H1 (cell line): ENCODE results near the gene PCTP. TPM values are rescaled to one million over a fixed set of nuclear protein-coding genes. Genes with fewer than 3 reads are reported as not detected.

Experiments used
- CTCF ChIA-PET: fragments of 300-600 bp; sonication (Branson Sonifier 250); formaldehyde crosslinking; loops from one replicate; lab custom pipeline; 2021; ENCODE audit not compliant: partially characterized antibody; lab: Charles Lee
- POLR2A ChIA-PET: fragments of 300-600 bp; sonication (Branson Sonifier 250); formaldehyde crosslinking; loops from one replicate; lab custom pipeline; 2021; ENCODE audit warnings: inconsistent platforms; ENCODE audit not compliant: partially characterized antibody; lab: Charles Lee
- DNase-seq, 2 experiments: peaks; one replicate each; pipeline versions ENCODE4 v3.0.0 to v3.0.0-alpha.2; 2010 to 2022; ENCODE audit warnings: low spot score in 2 of 2, low read depth in 1 of 2, mixed read lengths in 1 of 2
- FAIRE-seq: peaks from 2 replicates; lab custom pipeline; 2011; peaks lifted over from hg19 to GRCh38; lab: Jason Lieb, UNC
- H2AFZ ChIP-seq: 2 replicates; pipeline ENCODE4 v1.8.1; 2012; ENCODE audit warnings: low read length, inconsistent platforms
- H2AK5ac ChIP-seq: 2 replicates; pipeline ENCODE4 v1.6.1; 2013; ENCODE audit warnings: low read depth, low read length
- H2BK120ac ChIP-seq: replicated peaks from 2 replicates; pipeline ENCODE3; 2013; ENCODE audit warnings: low read depth, low read length, inconsistent platforms
- H2BK12ac ChIP-seq: 2 replicates; pipeline ENCODE4 v1.6.1; 2013; ENCODE audit warnings: low read depth, low read length
- H2BK15ac ChIP-seq: 2 replicates; pipeline ENCODE4 v1.6.1; 2013; ENCODE audit warnings: low read length
- H2BK20ac ChIP-seq: 2 replicates; pipeline ENCODE4 v1.6.1; 2013; ENCODE audit warnings: low read length
- H2BK5ac ChIP-seq: 2 replicates; pipeline ENCODE4 v1.6.1; 2013; ENCODE audit warnings: low read depth, low read length
- H3K14ac ChIP-seq: 2 replicates; pipeline ENCODE4 v1.6.1; 2013; ENCODE audit warnings: inconsistent platforms; ENCODE audit not compliant: insufficient read length
- H3K18ac ChIP-seq: 2 replicates; pipeline ENCODE4 v1.6.1; 2013; ENCODE audit warnings: low read length; ENCODE audit errors: extremely low read depth
- H3K23ac ChIP-seq: 2 replicates; pipeline ENCODE4 v1.6.1; 2013; ENCODE audit warnings: inconsistent platforms; ENCODE audit not compliant: insufficient read length
- H3K23me2 ChIP-seq: 2 replicates; pipeline ENCODE4 v1.6.1; 2013; ENCODE audit warnings: low read depth, low read length
- H3K27ac ChIP-seq: 2 replicates; pipeline ENCODE4 v1.6.1; 2011; ENCODE audit warnings: low read depth, low read length, inconsistent platforms
- H3K27me3 ChIP-seq, 4 experiments: replicated peaks in 1 of 4; 1 replicate in 1 of 4; 2 replicates in 3 of 4; pipeline versions ENCODE4 v1.6.1 to v1.8.1; 2011 to 2013; ENCODE audit warnings: low read length in 3 of 4, mild to moderate bottlenecking in 3 of 4, inconsistent platforms in 2 of 4, mixed read lengths in 2 of 4, moderate library complexity in 1 of 4; ENCODE audit not compliant: control insufficient read depth in 3 of 4, insufficient read depth in 3 of 4; ENCODE audit errors: extremely low read depth in 1 of 4
- H3K36me3 ChIP-seq, 4 experiments: 2 replicates each; pipeline versions ENCODE4 v1.6.1 to v1.8.1; 2011 to 2013; ENCODE audit warnings: mild to moderate bottlenecking in 4 of 4, low read length in 3 of 4, moderate library complexity in 2 of 4, control low read depth in 1 of 4, inconsistent platforms in 1 of 4; ENCODE audit not compliant: insufficient read depth in 4 of 4, control insufficient read depth in 2 of 4
- H3K4ac ChIP-seq: replicated peaks from 2 replicates; pipeline ENCODE3; 2013; ENCODE audit warnings: low read length, low read depth, mixed read lengths, inconsistent platforms; ENCODE audit not compliant: insufficient read length
- H3K4me1 ChIP-seq, 4 experiments: replicated peaks in 1 of 4; 1 replicate in 1 of 4; 2 replicates in 3 of 4; pipeline versions ENCODE4 v1.6.1 to v1.8.1; 2011 to 2013; ENCODE audit warnings: low read length in 3 of 4, inconsistent platforms in 2 of 4, mixed read lengths in 1 of 4; ENCODE audit not compliant: insufficient read depth in 4 of 4, control insufficient read depth in 3 of 4
- H3K4me2 ChIP-seq, 2 experiments: 2 replicates each; pipeline versions ENCODE4 v1.6.1 to v1.8.1; 2011 to 2013; ENCODE audit warnings: low read depth in 2 of 2, low read length in 2 of 2, control low read depth in 1 of 2, inconsistent platforms in 1 of 2, mild to moderate bottlenecking in 1 of 2; ENCODE audit not compliant: insufficient read depth in 1 of 2
- H3K4me3 ChIP-seq, 4 experiments: fragments of 200-600, 300-600 bp in 1 of 4; sonication (generic), shearing (Covaris generic), sonication (Bioruptor Twin) in 1 of 4; 2 replicates each; pipeline versions ENCODE4 v1.5.1 to v1.8.1; 2011 to 2016; ENCODE audit warnings: low read length in 4 of 4, low read depth in 3 of 4, control low read depth in 2 of 4, inconsistent platforms in 2 of 4, mild to moderate bottlenecking in 2 of 4, mixed read lengths in 1 of 4, moderate library complexity in 1 of 4; ENCODE audit not compliant: insufficient read depth in 2 of 4; ENCODE audit errors: extremely low read depth in 1 of 4
- H3K56ac ChIP-seq: replicated peaks from 2 replicates; pipeline ENCODE3; 2013; ENCODE audit warnings: low read depth, mild to moderate bottlenecking, mixed read lengths, low read length, inconsistent platforms; ENCODE audit not compliant: insufficient read length
- H3K79me1 ChIP-seq: 2 replicates; pipeline ENCODE4 v1.6.1; 2013; ENCODE audit warnings: low read depth, low read length, control low read depth
- H3K79me2 ChIP-seq, 2 experiments: 2 replicates each; pipeline versions ENCODE4 v1.6.1 to v1.8.1; 2012 to 2013; ENCODE audit warnings: low read length in 2 of 2, mild to moderate bottlenecking in 2 of 2, inconsistent platforms in 1 of 2; ENCODE audit not compliant: insufficient read depth in 2 of 2, control insufficient read depth in 1 of 2
- H3K9ac ChIP-seq, 4 experiments: replicated peaks in 1 of 4; 1 replicate in 1 of 4; 2 replicates in 3 of 4; pipeline versions ENCODE4 v1.6.1 to v1.8.1; 2011 to 2013; ENCODE audit warnings: low read depth in 3 of 4, low read length in 3 of 4, control low read depth in 2 of 4, mild to moderate bottlenecking in 2 of 4, moderate library complexity in 2 of 4, inconsistent platforms in 1 of 4; ENCODE audit errors: extremely low read depth in 1 of 4
- H3K9me3 ChIP-seq, 2 experiments: 2 replicates each; pipeline versions ENCODE4 v1.6.1 to v1.8.1; 2012 to 2013; ENCODE audit warnings: mild to moderate bottlenecking in 2 of 2, moderate library complexity in 2 of 2, control low read depth in 1 of 2, inconsistent platforms in 1 of 2, low read depth in 1 of 2, low read length in 1 of 2, mixed read lengths in 1 of 2; ENCODE audit not compliant: insufficient read depth in 2 of 2
- H4K20me1 ChIP-seq, 2 experiments: replicated peaks in 1 of 2; 2 replicates each; pipeline versions ENCODE3 to v1.8.1; 2011 to 2013; ENCODE audit warnings: inconsistent platforms in 2 of 2, low read length in 2 of 2, mild to moderate bottlenecking in 1 of 2; ENCODE audit not compliant: insufficient read depth in 2 of 2, control insufficient read depth in 1 of 2
- H4K5ac ChIP-seq: 2 replicates; pipeline ENCODE4 v1.6.1; 2013; ENCODE audit warnings: low read length, low read depth, mixed read lengths, inconsistent platforms; ENCODE audit not compliant: insufficient read length
- H4K8ac ChIP-seq: 2 replicates; pipeline ENCODE4 v1.8.0; 2013; ENCODE audit warnings: mild to moderate bottlenecking, moderate library complexity, low read length, inconsistent platforms; ENCODE audit not compliant: insufficient read depth; ENCODE audit errors: extremely low read depth
- H4K91ac ChIP-seq: replicated peaks from 2 replicates; pipeline ENCODE3; 2013; ENCODE audit warnings: low read length, mixed read lengths, inconsistent platforms; ENCODE audit not compliant: insufficient read length
- BACH1 ChIP-seq: IDR thresholded peaks from 2 replicates; pipeline ENCODE4 v1.6.1; 2012; ENCODE audit warnings: low read length, improper control_type of control experiment
- BCL11A ChIP-seq, 2 experiments: IDR thresholded peaks; one replicate each; pipeline ENCODE4 v1.6.1; 2011; ENCODE audit warnings: low read depth in 2 of 2, low read length in 2 of 2, mild to moderate bottlenecking in 2 of 2
- BRCA1 ChIP-seq: IDR thresholded peaks from 2 replicates; pipeline ENCODE4 v1.6.1; 2012; ENCODE audit warnings: low read depth, low read length, improper control_type of control experiment
- JUND ChIP-seq: IDR thresholded peaks from 2 replicates; pipeline ENCODE4 v1.6.1; 2011; ENCODE audit warnings: mild to moderate bottlenecking, improper control_type of control experiment, low read length
- KDM4A ChIP-seq: IDR thresholded peaks from one replicate; pipeline ENCODE4 v1.7.1; 2012; ENCODE audit warnings: low read depth, mild to moderate bottlenecking, moderate library complexity, low read length, inconsistent platforms; ENCODE audit not compliant: severe bottlenecking
- NANOG ChIP-seq: IDR thresholded peaks from 2 replicates; pipeline ENCODE4 v1.6.1; 2011; ENCODE audit warnings: low read length, low read depth, mild to moderate bottlenecking, inconsistent platforms; ENCODE audit not compliant: insufficient read depth, poor library complexity, severe bottlenecking
- PHF8 ChIP-seq: fragments of 200-600 bp; sonication (generic); conservative IDR thresholded peaks from 2 replicates; pipeline ENCODE4 v1.7.1; 2012; ENCODE audit warnings: low read depth, mild to moderate bottlenecking, inconsistent platforms, low read length, moderate library complexity
- POLR2A ChIP-seq, 2 experiments: IDR thresholded peaks; 1 replicate in 1 of 2; 2 replicates in 1 of 2; pipeline ENCODE4 v1.6.1; 2011; ENCODE audit warnings: low read depth in 2 of 2, low read length in 2 of 2, mild to moderate bottlenecking in 2 of 2; ENCODE audit errors: control extremely low read depth in 1 of 2
- POU5F1 ChIP-seq: IDR thresholded peaks from 2 replicates; pipeline ENCODE4 v1.6.1; 2011; ENCODE audit warnings: low read depth, mild to moderate bottlenecking, low read length, moderate library complexity
- RXRA ChIP-seq: IDR thresholded peaks from 2 replicates; pipeline ENCODE4 v1.6.1; 2011; ENCODE audit warnings: low read depth, mild to moderate bottlenecking, low read length, moderate library complexity; ENCODE audit not compliant: insufficient read depth
- SIN3A ChIP-seq, 2 experiments: IDR thresholded peaks in 1 of 2; conservative IDR thresholded peaks in 1 of 2; 2 replicates each; pipeline ENCODE4 v1.6.1; 2011 to 2012; ENCODE audit warnings: low read length in 2 of 2, improper control_type of control experiment in 1 of 2, low read depth in 1 of 2, mild to moderate bottlenecking in 1 of 2
- TEAD4 ChIP-seq: IDR thresholded peaks from 2 replicates; pipeline ENCODE4 v1.6.1; 2012; ENCODE audit warnings: low read depth, low read length, inconsistent platforms, mixed read lengths
- WGBS, 2 experiments: shearing (Covaris generic) in 1 of 2; methylation state at CpG; one replicate each; pipeline versions ENCODE4 v1.1.6 to v1.1.7; 2013 to 2015; ENCODE audit warnings: low lambda C conversion rate in 2 of 2, mixed read lengths in 2 of 2, inconsistent platforms in 1 of 2, low coverage in 1 of 2, missing lambda C conversion rate in 1 of 2; ENCODE audit not compliant: insufficient replicate concordance in 2 of 2, insufficient coverage in 1 of 2, insufficient read length in 1 of 2; ENCODE audit errors: extremely low coverage in 1 of 2, missing lambda C conversion rate in 1 of 2; 5-methylcytosine and 5-hydroxymethylcytosine counted together
- polyA plus RNA-seq, 7 experiments: library from polyadenylated mRNA; depleted of rRNA in 3 of 7; stranded (reverse) in 5 of 7; unstranded in 2 of 7; fragments of >200 nt in 5 of 7; fragments of 200-250 nt in 2 of 7; gene quantifications; 1 replicate in 5 of 7; 2 replicates in 1 of 7; 4 replicates in 1 of 7; pipeline versions ENCODE4 v1.2.1 to v1.2.3, GENCODE V29; 2011 to 2013; ENCODE audit warnings: missing spikeins in 2 of 7, mixed read lengths in 2 of 7
- total RNA-seq: library from RNA; stranded (reverse); fragmentation: NEBNext Ultra II Directional; extraction: Animal tissue kit (Norgen Biotek cat#: 25700); gene quantifications from 2 replicates; pipeline ENCODE4 v1.2.1, GENCODE V29; 2021
- TF ChIP-seq, protein P1 (sequence below): IDR thresholded peaks from 2 replicates; pipeline ENCODE4 v1.6.1; 2012; ENCODE audit warnings: inconsistent platforms

Gene PCTP
- total and polyA plus RNA-seq, 2 of the 8 experiments (the other 6 are each of a cell fraction or from before 2014, with no cell fraction given): 14.1 to 14.6 TPM

DNA sequence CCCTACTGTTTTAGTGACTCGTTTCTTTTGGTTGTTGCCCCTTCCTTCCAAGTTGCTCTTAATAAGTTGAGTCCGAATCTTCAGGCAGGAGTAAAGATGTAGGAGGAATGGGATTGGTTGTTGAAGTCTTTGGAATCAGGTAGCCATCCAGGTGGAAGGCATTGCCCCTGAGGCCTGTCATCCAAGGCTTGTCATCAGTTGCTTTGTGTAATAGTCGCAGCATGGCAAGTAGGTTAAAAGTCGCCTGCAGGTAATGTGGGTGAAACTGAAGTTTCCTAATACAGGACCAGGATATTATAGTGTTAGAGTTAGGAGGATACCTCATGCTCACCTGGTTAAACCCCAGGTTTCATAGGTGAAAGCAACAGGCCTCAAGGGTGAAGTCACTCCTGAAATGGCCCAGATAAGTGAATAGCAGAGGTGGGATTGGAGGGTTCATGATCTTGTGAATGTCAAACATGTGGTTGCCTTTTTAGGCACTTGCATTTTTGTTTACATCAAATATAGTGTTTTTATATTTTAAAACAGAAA is 934 bp downstream of the PCTP start:
- FAIRE-seq (no peak), DNase-seq (no peak)
- Histone ChIP-seq H3K9me3 (no peaks in the 10 kb centered on the region), H2BK15ac (no peak overlapping the region), H3K79me2 (peaks cover 0 to 3% of the 10 kb centered on the region in 2 experiments; a peak in 1 of 4 replicates), H3K36me3 (no peaks in the 10 kb centered on the region), H3K23ac (no peak overlapping the region), H3K9ac (no peak overlapping the region), H3K4me1 (peaks cover 2 to 7% (median 3%) of the 10 kb centered on the region in 4 experiments; a peak in 2 of 7 replicates), H2BK20ac (no peak overlapping the region), H2BK12ac (no peak overlapping the region), H3K4ac (no peak overlapping the region), H3K4me3 (peak overlapping the region; percentile 75 to 85 (median 78)), H4K8ac (no peak overlapping the region), H3K18ac (no peak overlapping the region), H3K4me2 (peak overlapping the region; percentile 77 to 91), H2AK5ac (no peak overlapping the region), H2BK120ac (no peak overlapping the region), H3K79me1 (no peaks in the 10 kb centered on the region), H2BK5ac (no peak overlapping the region), H2AFZ (peak overlapping the region; percentile 93; the same call in 1 of the 2 replicates), H3K27ac (no peak overlapping the region), H3K56ac (no peak overlapping the region), H4K91ac (no peak overlapping the region), H3K14ac (no peak overlapping the region), H3K27me3 (no peaks in the 10 kb centered on the region), H4K5ac (no peak overlapping the region), H3K23me2 (no peaks in the 10 kb centered on the region), H4K20me1 (no peaks in the 10 kb centered on the region)
- CTCF ChIA-PET: interaction anchor here (0.9 to 1.9 kb wide), 7 partner anchors 12 to 218 kb away, joined by 3 to 13 read pairs (median 4); no protein-coding TSS in a partner anchor
- 75% methylated on average over 4 of the region's 4 CpGs; no CpG with 5 or more reads in 1 of the 2 experiments for WGBS, 2 experiments
- POLR2A ChIA-PET: interaction anchor here (1.2 kb wide), 1 partner anchor 10 kb away, joined by 3 read pairs; no protein-coding TSS in a partner anchor
- no peak for TF ChIP-seq NANOG
- TF ChIP-seq JUND: no peak
- no peak for TF ChIP-seq TEAD4
- no peak for TF ChIP-seq BACH1
- no peak for TF ChIP-seq BCL11A (IDR thresholded peaks at IDR 0.05; ENCODE audit: low read depth in 2 of 2, low read length in 2 of 2)
- no peak for TF ChIP-seq RXRA
- TF ChIP-seq, protein P1, sequence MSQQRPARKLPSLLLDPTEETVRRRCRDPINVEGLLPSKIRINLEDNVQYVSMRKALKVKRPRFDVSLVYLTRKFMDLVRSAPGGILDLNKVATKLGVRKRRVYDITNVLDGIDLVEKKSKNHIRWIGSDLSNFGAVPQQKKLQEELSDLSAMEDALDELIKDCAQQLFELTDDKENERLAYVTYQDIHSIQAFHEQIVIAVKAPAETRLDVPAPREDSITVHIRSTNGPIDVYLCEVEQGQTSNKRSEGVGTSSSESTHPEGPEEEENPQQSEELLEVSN: no peak
- TF ChIP-seq SIN3A (conservative IDR thresholded peaks at IDR 0.05 in 1 of 2, IDR thresholded peaks at IDR 0.05 in 1 of 2; ENCODE audit: low read depth in 1 of 2, low read length in 2 of 2): no peak
- no peak for TF ChIP-seq KDM4A
- TF ChIP-seq PHF8: no peak
- no peak for TF ChIP-seq POU5F1
- TF ChIP-seq BRCA1: no peak
- no peak for TF ChIP-seq POLR2A (IDR thresholded peaks at IDR 0.05; ENCODE audit: control extremely low read depth in 1 of 2, low read depth in 2 of 2, low read length in 2 of 2)
